GM12874 (cell line): Measurements from ENCODE around the gene PTGES3L.

ENCODE experiments used
- TF ChIP-seq, protein P1 (sequence below): IDR thresholded peaks from 2 replicates; pipeline ENCODE4 v1.5.1; 2011; ENCODE audit warnings: low read depth, mild to moderate bottlenecking, control low read depth, low read length, moderate library complexity; ENCODE audit not compliant: insufficient read depth

PTGES3L gene

DNA sequence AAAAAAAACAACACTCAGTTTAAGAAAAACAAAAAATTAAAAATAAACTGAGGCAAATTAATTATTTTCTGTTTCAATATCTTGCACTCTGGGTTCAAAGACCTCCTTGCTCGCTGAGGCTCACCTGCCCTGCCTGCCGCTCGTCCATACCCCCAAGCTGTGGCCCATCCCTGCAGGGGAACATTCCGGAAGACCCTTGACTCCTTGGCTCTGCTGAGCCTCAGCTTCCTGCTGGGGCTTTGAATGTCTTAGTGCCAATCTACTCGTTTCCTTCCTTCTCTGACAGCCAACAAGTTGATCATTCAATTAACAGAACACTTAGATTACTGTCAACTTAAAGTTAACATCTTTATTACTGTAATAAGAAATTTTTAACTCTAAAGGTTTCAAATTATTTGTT, 55.0 kb downstream of the PTGES3L start:
- TF ChIP-seq, protein P1, sequence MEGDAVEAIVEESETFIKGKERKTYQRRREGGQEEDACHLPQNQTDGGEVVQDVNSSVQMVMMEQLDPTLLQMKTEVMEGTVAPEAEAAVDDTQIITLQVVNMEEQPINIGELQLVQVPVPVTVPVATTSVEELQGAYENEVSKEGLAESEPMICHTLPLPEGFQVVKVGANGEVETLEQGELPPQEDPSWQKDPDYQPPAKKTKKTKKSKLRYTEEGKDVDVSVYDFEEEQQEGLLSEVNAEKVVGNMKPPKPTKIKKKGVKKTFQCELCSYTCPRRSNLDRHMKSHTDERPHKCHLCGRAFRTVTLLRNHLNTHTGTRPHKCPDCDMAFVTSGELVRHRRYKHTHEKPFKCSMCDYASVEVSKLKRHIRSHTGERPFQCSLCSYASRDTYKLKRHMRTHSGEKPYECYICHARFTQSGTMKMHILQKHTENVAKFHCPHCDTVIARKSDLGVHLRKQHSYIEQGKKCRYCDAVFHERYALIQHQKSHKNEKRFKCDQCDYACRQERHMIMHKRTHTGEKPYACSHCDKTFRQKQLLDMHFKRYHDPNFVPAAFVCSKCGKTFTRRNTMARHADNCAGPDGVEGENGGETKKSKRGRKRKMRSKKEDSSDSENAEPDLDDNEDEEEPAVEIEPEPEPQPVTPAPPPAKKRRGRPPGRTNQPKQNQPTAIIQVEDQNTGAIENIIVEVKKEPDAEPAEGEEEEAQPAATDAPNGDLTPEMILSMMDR: no peak

DNA sequence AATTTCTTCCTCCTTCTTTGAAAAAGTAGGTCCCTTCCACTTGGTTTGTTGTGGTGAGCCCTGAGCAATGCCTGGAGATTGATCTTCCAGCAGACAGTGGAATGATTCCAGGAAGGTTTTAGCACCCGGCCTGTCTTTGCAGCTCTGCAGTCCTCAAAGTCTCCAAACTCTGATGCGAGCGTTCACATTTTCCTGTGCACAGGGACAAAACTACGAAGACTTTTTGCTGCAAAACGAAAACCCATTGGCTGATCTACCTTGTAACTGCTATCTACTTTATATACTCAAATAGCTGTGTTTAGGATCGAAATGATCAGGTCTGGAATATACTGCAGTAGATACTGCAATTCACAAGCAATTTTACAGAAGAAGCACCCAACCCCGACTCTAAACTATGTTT, 57.6 kb downstream of the PTGES3L start:
- TF ChIP-seq, protein P1: no peak

DNA sequence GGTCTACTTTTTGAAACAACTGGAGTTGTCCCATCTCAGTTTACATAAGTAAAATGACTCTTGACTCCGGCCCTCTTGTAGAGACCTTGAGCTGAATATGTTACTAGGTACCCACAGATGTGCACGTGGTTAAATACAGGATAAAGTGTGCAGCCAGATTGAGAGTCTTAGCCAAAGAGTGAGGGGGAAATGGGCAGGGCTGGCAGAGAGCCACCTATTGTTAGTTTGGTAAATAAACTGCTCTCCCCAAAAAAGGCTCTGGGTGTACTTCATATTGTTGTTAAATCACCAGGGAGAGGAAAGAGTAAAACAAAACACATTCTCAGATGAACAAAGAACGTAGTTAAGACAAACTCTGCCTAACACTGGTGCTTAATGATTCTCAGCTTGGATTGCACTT, 59.0 kb downstream of the PTGES3L start:
- TF ChIP-seq, protein P1: no peak

DNA sequence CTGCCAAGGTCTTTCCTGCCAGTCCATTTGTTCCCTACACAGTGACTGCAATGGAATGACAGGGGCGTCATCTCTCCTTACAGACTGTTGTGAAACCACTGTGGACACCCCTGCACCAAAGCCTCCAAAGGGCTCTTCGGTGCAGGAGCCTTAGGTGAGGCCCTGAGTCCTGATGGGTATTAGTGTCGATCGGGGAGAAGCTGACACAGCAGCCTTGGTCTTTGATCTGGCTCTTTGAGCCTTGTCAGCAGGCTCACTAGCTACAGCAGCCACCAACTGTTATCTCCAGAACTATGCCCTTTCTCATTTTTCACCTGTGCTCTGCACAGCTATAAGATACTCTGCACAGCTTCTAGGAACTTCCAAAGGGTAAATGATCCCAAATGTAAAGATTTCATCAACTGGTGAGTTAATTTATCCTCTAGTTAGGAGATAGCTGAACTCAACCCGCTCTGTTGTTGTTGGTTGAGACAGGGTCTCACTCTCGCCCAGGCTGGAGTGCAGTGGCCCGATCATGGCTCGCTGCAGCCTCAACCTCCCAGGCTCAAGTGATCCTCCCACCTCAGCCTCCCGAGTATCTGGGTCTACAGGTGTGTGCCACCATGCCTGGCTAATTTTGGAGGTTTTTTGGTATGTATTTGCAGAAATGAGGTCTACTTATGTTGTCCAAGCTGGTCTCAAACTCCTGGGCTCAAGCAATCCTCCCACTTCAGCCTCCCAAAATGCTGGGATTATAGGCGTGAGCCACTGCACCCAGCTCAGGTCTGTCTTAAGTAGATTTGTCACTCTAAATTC, 59.6 kb downstream of the PTGES3L start:
- TF ChIP-seq, protein P1: no peak

DNA sequence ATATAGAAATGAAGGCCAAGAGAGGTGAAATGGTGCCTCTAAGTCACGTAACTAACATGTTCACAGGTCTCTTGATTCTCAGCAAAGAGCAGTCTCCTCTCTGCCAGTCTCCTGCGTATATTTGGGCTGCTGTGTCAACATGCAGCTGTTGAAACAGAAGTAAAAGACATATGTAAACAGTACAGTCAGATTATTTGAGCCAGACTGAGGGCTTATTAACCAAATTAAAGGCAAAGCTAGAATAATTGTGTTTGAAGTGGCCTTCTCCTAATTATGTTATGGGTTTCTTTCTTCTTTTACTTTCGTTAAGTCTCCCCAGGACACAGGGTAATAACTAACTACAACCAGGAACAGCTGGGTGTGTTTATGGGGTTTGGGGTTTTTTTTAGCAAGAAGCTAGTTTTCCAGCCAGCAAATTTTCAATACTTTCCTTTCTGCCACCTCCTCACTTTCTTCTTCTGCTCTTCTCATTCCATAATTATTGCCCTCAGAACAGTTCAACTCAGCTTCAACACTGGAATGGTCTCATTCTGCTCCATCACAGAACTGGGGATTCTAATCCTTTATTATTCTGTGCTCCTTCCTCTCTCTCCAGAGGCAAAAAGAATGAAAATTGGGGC, 60.9 kb downstream of the PTGES3L start:
- TF ChIP-seq, protein P1: no peak
